CD14-positive monocyte (primary cell): ENCODE data around the gene SRCIN1. TPM values are rescaled to one million over a fixed set of nuclear protein-coding genes. Genes with fewer than 3 reads are reported as not detected.

Experiments
- DNase-seq, 3 donors: peaks; one replicate each; pipeline ENCODE4 v3.0.0-alpha.2; 2011 to 2022
- H2AFZ ChIP-seq: 2 replicates; pipeline ENCODE4 v1.6.0; 2012; ENCODE audit warnings: mild to moderate bottlenecking, low read depth, low read length, inconsistent platforms; ENCODE audit not compliant: insufficient read depth, poor library complexity, severe bottlenecking
- H3K27ac ChIP-seq, 2 donors: 1 replicate in 1 of 2; 2 replicates in 1 of 2; pipeline ENCODE4 v1.5.1; 2012 to 2013; ENCODE audit warnings: low read length in 2 of 2, control low read depth in 1 of 2, inconsistent platforms in 1 of 2, low read depth in 1 of 2, mild to moderate bottlenecking in 1 of 2
- H3K27me3 ChIP-seq, 2 donors: one replicate each; pipeline versions ENCODE4 v1.6.0 to v1.6.1; 2011 to 2013; ENCODE audit warnings: low read length in 2 of 2; ENCODE audit not compliant: control insufficient read depth in 2 of 2, insufficient read depth in 2 of 2
- H3K36me3 ChIP-seq, 2 donors: replicated peaks in 1 of 2; 1 replicate in 1 of 2; 2 replicates in 1 of 2; pipeline versions ENCODE4 v1.5.1 to v1.6.1; 2012 to 2013; ENCODE audit warnings: low read length in 2 of 2, control low read depth in 1 of 2, inconsistent platforms in 1 of 2, mild to moderate bottlenecking in 1 of 2; ENCODE audit not compliant: insufficient read depth in 2 of 2, control insufficient read depth in 1 of 2
- H3K4me1 ChIP-seq, 2 donors: 1 replicate in 1 of 2; 2 replicates in 1 of 2; pipeline versions ENCODE4 v1.5.1 to v1.6.1; 2012 to 2013; ENCODE audit warnings: low read length in 2 of 2, control low read depth in 1 of 2, inconsistent platforms in 1 of 2, mild to moderate bottlenecking in 1 of 2, moderate library complexity in 1 of 2; ENCODE audit not compliant: insufficient read depth in 2 of 2, control insufficient read depth in 1 of 2
- H3K4me2 ChIP-seq: replicated peaks from 2 replicates; pipeline ENCODE3; 2012; ENCODE audit warnings: low read length, moderate library complexity, mild to moderate bottlenecking; ENCODE audit not compliant: poor library complexity, severe bottlenecking; ENCODE audit errors: extremely low read depth
- H3K4me3 ChIP-seq, 3 experiments: fragments of 200-600 bp in 1 of 3; sonication (generic) in 1 of 3; replicated peaks in 1 of 3; 1 replicate in 2 of 3; 2 replicates in 1 of 3; pipeline ENCODE4 v1.5.1; 2011 to 2013; ENCODE audit warnings: low read length in 3 of 3, mild to moderate bottlenecking in 3 of 3, control low read depth in 2 of 3, low read depth in 2 of 3, inconsistent platforms in 1 of 3, moderate library complexity in 1 of 3
- H3K79me2 ChIP-seq: 2 replicates; pipeline ENCODE4 v1.6.0; 2012; ENCODE audit warnings: mild to moderate bottlenecking, control low read depth, inconsistent platforms, low read length, moderate library complexity; ENCODE audit not compliant: insufficient read depth
- H3K9ac ChIP-seq: 2 replicates; pipeline ENCODE4 v1.6.0; 2017; ENCODE audit warnings: low read length, mild to moderate bottlenecking; ENCODE audit not compliant: insufficient read depth, poor library complexity, severe bottlenecking
- H3K9me3 ChIP-seq, 2 donors: replicated peaks in 1 of 2; 1 replicate in 1 of 2; 2 replicates in 1 of 2; pipeline versions ENCODE4 v1.5.1 to v1.6.1; 2012 to 2013; ENCODE audit warnings: low read length in 2 of 2, control low read depth in 1 of 2; ENCODE audit not compliant: control insufficient read depth in 1 of 2, insufficient read depth in 1 of 2
- H4K20me1 ChIP-seq: 2 replicates; pipeline ENCODE4 v1.6.0; 2012; ENCODE audit warnings: mild to moderate bottlenecking, low read length, control low read depth, moderate library complexity; ENCODE audit not compliant: insufficient read depth
- H3K27ac Mint-ChIP-seq, 7 donors: one replicate each; pipeline ENCODE4 v1.8.0; 2020; ENCODE audit warnings: mild to moderate bottlenecking in 7 of 7, mixed read lengths in 7 of 7, moderate library complexity in 6 of 7, inconsistent platforms in 2 of 7
- H3K27me3 Mint-ChIP-seq, 3 donors: one replicate each; pipeline ENCODE4 v1.8.0; 2021 to 2022; ENCODE audit warnings: low read depth in 3 of 3, mild to moderate bottlenecking in 3 of 3, mixed read lengths in 3 of 3, moderate library complexity in 3 of 3, inconsistent platforms in 1 of 3
- H3K36me3 Mint-ChIP-seq, 2 donors: one replicate each; pipeline ENCODE4 v1.8.0; 2020; ENCODE audit warnings: mixed read lengths in 2 of 2, inconsistent platforms in 1 of 2, mild to moderate bottlenecking in 1 of 2
- H3K4me1 Mint-ChIP-seq: one replicate; pipeline ENCODE4 v1.8.0; 2020; ENCODE audit warnings: mild to moderate bottlenecking, mixed read lengths
- H3K4me3 Mint-ChIP-seq, 2 donors: one replicate each; pipeline ENCODE4 v1.8.0; 2020; ENCODE audit warnings: mild to moderate bottlenecking in 2 of 2, mixed read lengths in 2 of 2, moderate library complexity in 1 of 2
- H3K9me3 Mint-ChIP-seq, 7 donors: one replicate each; pipeline ENCODE4 v1.8.0; 2020 to 2022; ENCODE audit warnings: mixed read lengths in 7 of 7, mild to moderate bottlenecking in 6 of 7, moderate library complexity in 6 of 7, inconsistent platforms in 2 of 7
- WGBS: methylation state at CpG from one replicate; pipeline ENCODE4 v1.1.5; 2013; ENCODE audit warnings: missing lambda C conversion rate; ENCODE audit not compliant: insufficient coverage; 5-methylcytosine and 5-hydroxymethylcytosine counted together
- intact Hi-C, 2 donors: fragments of 100-400 bp; cut with micrococcal nuclease; formaldehyde crosslinking; loops; one replicate each; pipeline versions ENCODE4 v1.15.0 to v1.15.1; 2023
- polyA plus RNA-seq, 3 donors: library from polyadenylated mRNA; depleted of rRNA in 1 of 3; unstranded in 2 of 3; stranded (reverse) in 1 of 3; fragments of 300-500 nt in 2 of 3; fragments of >200 nt in 1 of 3; fragmentation: Illumina TruSeq in 2 of 3; gene quantifications; 1 replicate in 2 of 3; 2 replicates in 1 of 3; pipeline ENCODE4 v1.2.3, GENCODE V29; 2012 to 2021
- TF ChIP-seq, protein P1 (sequence below): fragments of 200-600 bp; IDR thresholded peaks from one replicate; pipeline ENCODE4 v1.8.0; 2022; ENCODE audit warnings: antibody characterized with exemption, mild to moderate bottlenecking

Gene SRCIN1
- polyA plus RNA-seq, 3 donors = 0.01 TPM; not detected in 2

- Mint-ChIP-seq H3K9me3 (peaks cover 0 to 13% (median 8%) of the 10 kb centered on the region in 7 donors), H3K36me3 (peaks cover 0 to 9% of the 10 kb centered on the region in 2 donors), H3K27me3 (peaks cover 88 to 97% (median 91%) of the 10 kb centered on the region in 3 donors), H3K4me3 (peak overlapping the region in 1 of 2 donors; percentile 71), H3K4me1 (peaks cover 1% of the 10 kb centered on the region), H3K27ac (no peak overlapping the region)
- no peaks in the 10 kb centered on the region for H3K79me2 ChIP-seq
- no peak for DNase-seq
- peaks cover 5 to 44% of the 10 kb centered on the region in 2 donors for H3K9me3 ChIP-seq
- H2AFZ ChIP-seq = no peak overlapping the region
- intact Hi-C loops = no loop called here
- H3K4me3 ChIP-seq = no peak overlapping the region
- WGBS = 42% methylated on average over 9 of the region's 12 CpGs
- H3K27me3 ChIP-seq = peaks cover 78 to 97% of the 10 kb centered on the region in 2 donors
- no peak overlapping the region for H3K4me2 ChIP-seq
- no peak overlapping the region for H3K27ac ChIP-seq
- no peaks in the 10 kb centered on the region for H4K20me1 ChIP-seq
- H3K9ac ChIP-seq = no peak overlapping the region
- no peaks in the 10 kb centered on the region for H3K36me3 ChIP-seq
- TF ChIP-seq, protein P1, sequence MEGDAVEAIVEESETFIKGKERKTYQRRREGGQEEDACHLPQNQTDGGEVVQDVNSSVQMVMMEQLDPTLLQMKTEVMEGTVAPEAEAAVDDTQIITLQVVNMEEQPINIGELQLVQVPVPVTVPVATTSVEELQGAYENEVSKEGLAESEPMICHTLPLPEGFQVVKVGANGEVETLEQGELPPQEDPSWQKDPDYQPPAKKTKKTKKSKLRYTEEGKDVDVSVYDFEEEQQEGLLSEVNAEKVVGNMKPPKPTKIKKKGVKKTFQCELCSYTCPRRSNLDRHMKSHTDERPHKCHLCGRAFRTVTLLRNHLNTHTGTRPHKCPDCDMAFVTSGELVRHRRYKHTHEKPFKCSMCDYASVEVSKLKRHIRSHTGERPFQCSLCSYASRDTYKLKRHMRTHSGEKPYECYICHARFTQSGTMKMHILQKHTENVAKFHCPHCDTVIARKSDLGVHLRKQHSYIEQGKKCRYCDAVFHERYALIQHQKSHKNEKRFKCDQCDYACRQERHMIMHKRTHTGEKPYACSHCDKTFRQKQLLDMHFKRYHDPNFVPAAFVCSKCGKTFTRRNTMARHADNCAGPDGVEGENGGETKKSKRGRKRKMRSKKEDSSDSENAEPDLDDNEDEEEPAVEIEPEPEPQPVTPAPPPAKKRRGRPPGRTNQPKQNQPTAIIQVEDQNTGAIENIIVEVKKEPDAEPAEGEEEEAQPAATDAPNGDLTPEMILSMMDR = no peak
- H3K4me1 ChIP-seq = no peaks in the 10 kb centered on the region
Measured at GRCh38 chr17:38577645-38578173, 28.0 kb downstream of the SRCIN1 start.

GRCh38 chr17:38577244-38577643 lies 28.5 kb downstream of the SRCIN1 start:
- intact Hi-C loops = no loop called here
- Mint-ChIP-seq H3K9me3 (peaks cover 0 to 12% (median 8%) of the 10 kb centered on the region in 7 donors), H3K27ac (no peak overlapping the region), H3K36me3 (peaks cover 0 to 9% of the 10 kb centered on the region in 2 donors), H3K4me1 (peaks cover 1% of the 10 kb centered on the region), H3K4me3 (peak overlapping the region in 1 of 2 donors; percentile 71), H3K27me3 (peaks cover 87 to 96% (median 87%) of the 10 kb centered on the region in 3 donors)
- Histone ChIP-seq H3K36me3 (no peaks in the 10 kb centered on the region), H2AFZ (no peak overlapping the region), H3K27me3 (peaks cover 75 to 94% of the 10 kb centered on the region in 2 donors), H3K9me3 (peaks cover 5 to 44% of the 10 kb centered on the region in 2 donors), H3K4me1 (no peaks in the 10 kb centered on the region), H3K27ac (no peak overlapping the region), H3K9ac (no peak overlapping the region), H3K4me3 (no peak overlapping the region), H3K4me2 (no peak overlapping the region), H3K79me2 (no peaks in the 10 kb centered on the region), H4K20me1 (no peaks in the 10 kb centered on the region)
- no peak for DNase-seq
- TF ChIP-seq, protein P1 = no peak
- 17% methylated on average over 1 of the region's 3 CpGs for WGBS
